ENCODE data around the gene SEPTIN8. TPM values are rescaled to one million over a fixed set of nuclear protein-coding genes. Genes with fewer than 3 reads are reported as not detected.

SEPTIN8 gene
- total RNA-seq, 1 experiment from 2014 or later: 38.2 TPM

GRCh38 chr5:132764671-132765238 is 12.3 kb downstream of the SEPTIN8 start:
- Histone ChIP-seq H2AK5ac (ENCODE audit: insufficient read length, low read length) (no peak overlapping the region), H3K56ac (ENCODE audit: insufficient read length, low read depth, low read length) (no peak overlapping the region), H2BK20ac (ENCODE audit: low read depth, low read length, poor library complexity, severe bottlenecking) (no peak overlapping the region), H3K14ac (ENCODE audit: insufficient read depth, low read length) (no peak overlapping the region), H4K20me1 (ENCODE audit: control insufficient read depth, insufficient read depth, insufficient read length) (peaks cover 2% of the 10 kb centered on the region), H4K5ac (ENCODE audit: insufficient read length, low read depth, low read length) (no peak overlapping the region), H2AFZ (ENCODE audit: low read length) (no peak overlapping the region), H3K9ac (ENCODE audit: extremely low read depth, insufficient read length, low read length) (no peak overlapping the region), H2BK12ac (ENCODE audit: insufficient read length, low read depth, low read length) (no peak overlapping the region), H3K27ac (ENCODE audit: insufficient read length, low read depth, low read length) (no peak overlapping the region), H3T11ph (ENCODE audit: low read length) (no peak overlapping the region), H2BK15ac (ENCODE audit: low read depth, low read length) (no peak overlapping the region), H4K8ac (replicated peaks; ENCODE audit: insufficient read length, low read depth, low read length) (no peak overlapping the region), H3K18ac (ENCODE audit: insufficient read length, low read depth, low read length) (no peak overlapping the region), H3K79me2 (ENCODE audit: insufficient read depth, low read length) (no peaks in the 10 kb centered on the region), H3K4me1 (ENCODE audit: insufficient read depth, low read length) (no peaks in the 10 kb centered on the region), H3K23ac (ENCODE audit: insufficient read length, low read depth, low read length) (no peak overlapping the region), H3K27me3 (ENCODE audit: insufficient read depth, low read length) (no peaks in the 10 kb centered on the region), H4K91ac (ENCODE audit: insufficient read length, low read depth, low read length) (no peak overlapping the region), H3K9me3 (ENCODE audit: control insufficient read depth, low read depth, low read length) (no peaks in the 10 kb centered on the region), H3K23me2 (ENCODE audit: insufficient read length, low read depth, low read length, poor library complexity, severe bottlenecking) (no peaks in the 10 kb centered on the region), H3K4me2 (ENCODE audit: insufficient read depth, insufficient read length, low read length) (no peak overlapping the region), H2BK5ac (ENCODE audit: insufficient read length, low read length) (no peak overlapping the region), H2BK120ac (ENCODE audit: low read depth, low read length, poor library complexity, severe bottlenecking) (no peak overlapping the region), H3K79me1 (ENCODE audit: insufficient read depth, low read depth, low read length, poor library complexity, severe bottlenecking) (no peaks in the 10 kb centered on the region), H3K4ac (ENCODE audit: low read depth, low read length) (no peak overlapping the region)
- DNase-seq: peak; percentile 17
- peaks cover 5 to 31% (median 21%) of the 10 kb centered on the region in 3 experiments; a peak in 6 of 7 replicates for H3K36me3 Mint-ChIP-seq (ENCODE audit: insufficient read depth in 1 of 3, low read depth in 3 of 3)
- WGBS (ENCODE audit: extremely low coverage, insufficient read length, low lambda C conversion rate): no CpG with 5 or more reads among the region's 7 CpGs
- peak overlapping the region in 2 of 3 experiments; percentile 8 to 79; a peak in 3 of 7 replicates for H3K27ac Mint-ChIP-seq
- no peak overlapping the region for H3K4me3 Mint-ChIP-seq
- peaks cover 3% of the 10 kb centered on the region; the same call in 1 of the 2 replicates for H3K27me3 Mint-ChIP-seq (ENCODE audit: low read depth)
- TF ChIP-seq CTCF (conservative IDR thresholded peaks at IDR 0.05): no peak
- no peaks in the 10 kb centered on the region for H3K4me1 Mint-ChIP-seq
- H3K9me3 Mint-ChIP-seq: no peaks in the 10 kb centered on the region

Data from H9 (cell line).